ENCODE results near the gene TCTN1. TPM values are rescaled to one million over a fixed set of nuclear protein-coding genes. Genes with fewer than 3 reads are reported as not detected.

TCTN1 gene

GRCh38 chr12:110698171-110698902 is 84.4 kb downstream of the TCTN1 start:
- H2BK15ac ChIP-seq (ENCODE audit: low read length) = no peak overlapping the region
- no peak overlapping the region for H3K4me3 ChIP-seq (ENCODE audit: low read length in 2 of 2)
- no peak overlapping the region for H3K9ac ChIP-seq (ENCODE audit: low read depth, low read length, poor library complexity)
- WGBS, 2 donors (ENCODE audit: extremely low coverage in 2 of 2, insufficient read length in 2 of 2, insufficient replicate concordance in 1 of 2) = no CpG with 5 or more reads among the region's 20 CpGs
- no peaks in the 10 kb centered on the region for H3K36me3 ChIP-seq (replicated peaks in 1 of 2; ENCODE audit: control insufficient read depth in 2 of 2, insufficient read depth in 2 of 2, low read length in 2 of 2)
- no peak overlapping the region for H4K91ac ChIP-seq (ENCODE audit: low read depth, low read length, poor library complexity)
- H3K9me3 ChIP-seq (replicated peaks in 1 of 2; ENCODE audit: control insufficient read depth in 2 of 2, insufficient read depth in 1 of 2, low read depth in 1 of 2, low read length in 2 of 2) = no peaks in the 10 kb centered on the region
- peak; percentile 49 for DNase-seq (ENCODE audit: low spot score)
- H3K27ac ChIP-seq (replicated peaks; ENCODE audit: low read length) = no peak overlapping the region
- peaks cover 0 to 6% (median 0%) of the 10 kb centered on the region in 3 experiments for H3K27me3 ChIP-seq (ENCODE audit: control insufficient read depth in 3 of 3, insufficient read depth in 3 of 3, low read depth in 1 of 3, low read length in 3 of 3)
- H3K4me1 ChIP-seq (ENCODE audit: control insufficient read depth in 2 of 2, insufficient read depth in 1 of 2, low read depth in 1 of 2, low read length in 2 of 2) = no peaks in the 10 kb centered on the region
- H2AFZ ChIP-seq (ENCODE audit: low read length) = peak overlapping the region; percentile 37
- H3K23ac ChIP-seq (ENCODE audit: low read depth, low read length, poor library complexity) = no peak overlapping the region
- H2BK12ac ChIP-seq (ENCODE audit: low read length) = no peak overlapping the region
- no peak overlapping the region for H3K18ac ChIP-seq (ENCODE audit: low read length)
- no peak overlapping the region for H2BK5ac ChIP-seq (ENCODE audit: low read length)
- no peak overlapping the region for H3K4ac ChIP-seq (ENCODE audit: low read length)
- H3K79me1 ChIP-seq (ENCODE audit: low read depth, low read length) = no peaks in the 10 kb centered on the region
- no peak overlapping the region for H4K8ac ChIP-seq (ENCODE audit: low read depth, low read length)
- H2AK5ac ChIP-seq (ENCODE audit: low read depth, low read length) = no peak overlapping the region
- H3K14ac ChIP-seq (ENCODE audit: low read length) = no peak overlapping the region
- H3K4me2 ChIP-seq (ENCODE audit: insufficient read depth, low read length, poor library complexity, severe bottlenecking) = no peak overlapping the region
- H2BK120ac ChIP-seq (ENCODE audit: low read depth, low read length) = no peak overlapping the region

Small RNAs within 50 kb of the gene (small RNA-seq; reads per million reads assigned to genes)
- not detected for gene RN7SL387P (ENCODE audit: insufficient read depth)

Data from neuronal stem cell (in vitro differentiated cells).